Activated naive CD8-positive, alpha-beta T cell treated with anti-CD3 and anti-CD28 coated beads for 36 hours (primary cell): ENCODE results near the gene MCCC2. TPM values are rescaled to one million over a fixed set of nuclear protein-coding genes. Genes with fewer than 3 reads are reported as not detected.
"Not testable (repeated sequence)": the region's sequence is repeated elsewhere in the genome, so short reads cannot be mapped to it uniquely, and the experiment has no call there.

Source experiments
- DNase-seq: peaks from one replicate; pipeline ENCODE4 v3.0.0; 2021
- H3K27ac Mint-ChIP-seq: one replicate; pipeline ENCODE4 v1.8.0; 2022; ENCODE audit warnings: mild to moderate bottlenecking, moderate library complexity, mixed read lengths
- H3K27me3 Mint-ChIP-seq: one replicate; pipeline ENCODE4 v1.8.0; 2022; ENCODE audit warnings: mild to moderate bottlenecking, mixed read lengths
- H3K36me3 Mint-ChIP-seq: one replicate; pipeline ENCODE4 v1.8.0; 2021; ENCODE audit warnings: mild to moderate bottlenecking, mixed read lengths
- H3K4me1 Mint-ChIP-seq: one replicate; pipeline ENCODE4 v1.8.0; 2021; ENCODE audit warnings: mixed read lengths
- H3K4me3 Mint-ChIP-seq: one replicate; pipeline ENCODE4 v1.8.0; 2022; ENCODE audit warnings: mild to moderate bottlenecking, moderate library complexity, mixed read lengths
- H3K9me3 Mint-ChIP-seq: one replicate; pipeline ENCODE4 v1.8.0; 2022; ENCODE audit warnings: mixed read lengths
- total RNA-seq, 2 experiments: library from RNA; stranded (reverse); gene quantifications; one replicate each; pipeline ENCODE4 v1.2.3, GENCODE V29; 2021

MCCC2 gene
- total RNA-seq, 2 experiments from 2014 or later: 72.6 to 74.7 TPM

DNA sequence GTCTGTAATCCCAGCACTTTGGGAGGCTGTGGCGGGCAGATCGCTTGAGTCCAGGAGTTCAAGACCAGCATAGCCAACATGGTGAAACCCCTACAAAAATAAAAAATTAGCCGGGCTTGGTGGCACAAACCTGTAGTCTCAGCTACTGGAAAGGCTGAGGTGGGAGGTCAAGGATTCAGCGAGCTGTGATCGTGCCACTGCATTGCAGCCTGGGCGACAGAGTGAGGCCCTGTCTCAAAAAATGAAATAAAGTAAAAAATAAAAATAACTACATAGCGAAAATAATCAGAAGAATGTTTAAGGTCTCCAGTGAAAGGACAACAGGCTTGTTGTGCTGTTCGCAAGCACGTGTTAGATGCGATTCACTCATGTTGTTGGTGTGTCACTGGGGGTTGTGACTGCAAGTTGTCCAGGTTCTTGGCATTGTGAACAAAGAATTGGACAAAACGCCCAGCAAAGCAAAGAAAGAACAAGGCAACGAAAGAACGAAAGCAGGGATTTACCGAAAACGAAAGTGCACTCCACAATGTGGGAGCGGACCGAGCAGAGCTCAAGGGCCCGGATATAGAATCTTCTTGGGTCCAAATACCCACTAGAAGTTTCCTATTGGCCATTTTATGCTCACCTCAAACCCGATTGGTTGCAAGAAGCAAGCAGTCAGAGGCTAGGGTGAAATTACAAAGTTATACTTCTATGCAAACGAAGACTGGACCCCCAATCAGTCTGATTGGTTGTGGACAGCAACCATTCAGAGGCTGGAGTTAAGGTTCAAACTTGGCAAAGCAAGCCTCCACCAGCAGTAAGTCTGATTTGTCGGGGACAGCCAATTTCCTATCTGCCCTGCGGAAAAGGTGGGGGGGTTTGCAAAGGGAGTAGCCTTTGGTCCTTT is 844 bp upstream of the MCCC2 start:
- H3K27ac Mint-ChIP-seq: peak overlapping the region; percentile 99
- peak overlapping the region; percentile 97 for H3K4me3 Mint-ChIP-seq
- peaks cover 33% of the 10 kb centered on the region for H3K4me1 Mint-ChIP-seq
- H3K9me3 Mint-ChIP-seq: peaks cover 3% of the 10 kb centered on the region
- peak; percentile 25 for DNase-seq
- H3K27me3 Mint-ChIP-seq: no peaks in the 10 kb centered on the region
- H3K36me3 Mint-ChIP-seq: peaks cover 29% of the 10 kb centered on the region

- H3K4me3 Mint-ChIP-seq: peak overlapping the region; percentile 97
- H3K27me3 Mint-ChIP-seq: no peaks in the 10 kb centered on the region
- peaks cover 32% of the 10 kb centered on the region for H3K36me3 Mint-ChIP-seq
- DNase-seq: no peak
- H3K9me3 Mint-ChIP-seq: peaks cover 3% of the 10 kb centered on the region
- peak overlapping the region; percentile 99 for H3K27ac Mint-ChIP-seq
- peaks cover 33% of the 10 kb centered on the region for H3K4me1 Mint-ChIP-seq
Observed at GRCh38 chr5:71587766-71588532, 809 bp downstream of the MCCC2 start.

- H3K9me3 Mint-ChIP-seq: peaks cover 3% of the 10 kb centered on the region
- no peaks in the 10 kb centered on the region for H3K27me3 Mint-ChIP-seq
- peak overlapping the region; percentile 97 for H3K4me3 Mint-ChIP-seq
- no peak for DNase-seq
- H3K27ac Mint-ChIP-seq: peak overlapping the region; percentile 51
- peaks cover 33% of the 10 kb centered on the region for H3K4me1 Mint-ChIP-seq
- H3K36me3 Mint-ChIP-seq: peaks cover 32% of the 10 kb centered on the region
Observed at GRCh38 chr5:71588533-71588885, 1.4 kb downstream of the MCCC2 start.

- Mint-ChIP-seq H3K27me3 (no peaks in the 10 kb centered on the region), H3K4me1 (peaks cover 33% of the 10 kb centered on the region), H3K36me3 (peaks cover 30% of the 10 kb centered on the region), H3K9me3 (peaks cover 3% of the 10 kb centered on the region), H3K4me3 (peak overlapping the region; percentile 47), H3K27ac (peak overlapping the region; percentile 53)
- DNase-seq: no peak
Observed at GRCh38 chr5:71589903-71590302, 2.8 kb downstream of the MCCC2 start.

DNA sequence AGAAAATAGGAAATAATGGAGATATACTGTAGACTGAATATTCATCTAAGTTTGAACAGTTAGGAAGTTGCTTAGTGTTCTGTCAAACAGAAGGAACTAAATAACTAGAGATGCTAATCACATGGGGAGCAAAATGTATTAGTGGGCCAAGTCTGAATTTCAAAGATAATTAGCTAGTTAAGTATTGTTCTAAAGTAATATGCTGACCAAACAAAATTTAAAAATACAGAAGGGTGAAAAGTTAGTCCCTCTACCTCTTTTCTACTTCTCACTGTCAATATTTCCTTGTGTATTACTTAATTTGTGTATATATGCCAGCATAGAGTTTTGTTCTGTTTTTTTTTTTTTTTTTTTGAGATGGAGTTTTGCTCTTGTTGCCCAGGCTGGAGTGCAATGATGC is 4.0 kb downstream of the MCCC2 start:
- Mint-ChIP-seq H3K4me1 (peaks cover 33% of the 10 kb centered on the region), H3K36me3 (peaks cover 33% of the 10 kb centered on the region), H3K27ac (no peak overlapping the region), H3K4me3 (no peak overlapping the region), H3K9me3 (peaks cover 3% of the 10 kb centered on the region), H3K27me3 (no peaks in the 10 kb centered on the region)
- DNase-seq: no peak

DNA sequence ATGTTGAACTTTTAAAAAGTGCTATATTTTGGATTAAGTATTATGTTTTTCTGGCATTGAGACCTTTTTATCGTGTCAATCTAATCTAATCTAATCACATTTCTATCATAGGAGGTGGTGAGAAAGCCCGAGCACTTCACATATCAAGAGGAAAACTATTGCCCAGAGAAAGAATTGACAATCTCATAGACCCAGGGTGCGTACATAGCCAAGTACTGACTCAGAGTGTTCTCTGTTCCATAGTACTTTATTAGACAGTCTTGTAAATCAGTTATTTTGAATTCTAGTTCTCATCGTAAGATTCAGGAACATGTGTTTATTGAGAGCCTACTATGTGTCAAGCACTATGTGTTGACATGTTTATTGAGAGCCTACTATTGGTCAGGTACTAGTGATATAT is 9.0 kb downstream of the MCCC2 start:
- Mint-ChIP-seq H3K9me3 (no peaks in the 10 kb centered on the region), H3K4me1 (peaks cover 16% of the 10 kb centered on the region), H3K27ac (no peak overlapping the region), H3K27me3 (no peaks in the 10 kb centered on the region), H3K4me3 (no peak overlapping the region), H3K36me3 (peaks cover 34% of the 10 kb centered on the region)
- DNase-seq: no peak

GRCh38 chr5:71597001-71597400 is 9.9 kb downstream of the MCCC2 start:
- Mint-ChIP-seq H3K4me1 (peaks cover 22% of the 10 kb centered on the region), H3K4me3 (no peak overlapping the region), H3K27me3 (no peaks in the 10 kb centered on the region), H3K27ac (no peak overlapping the region), H3K9me3 (no peaks in the 10 kb centered on the region), H3K36me3 (peaks cover 35% of the 10 kb centered on the region)
- no peak for DNase-seq

- peak overlapping the region; percentile 95 for H3K27ac Mint-ChIP-seq
- no peaks in the 10 kb centered on the region for H3K27me3 Mint-ChIP-seq
- H3K4me1 Mint-ChIP-seq: peaks cover 35% of the 10 kb centered on the region
- no peaks in the 10 kb centered on the region for H3K9me3 Mint-ChIP-seq
- peaks cover 50% of the 10 kb centered on the region for H3K36me3 Mint-ChIP-seq
- DNase-seq: no peak
- peak overlapping the region; percentile 22 for H3K4me3 Mint-ChIP-seq
Observed at GRCh38 chr5:71600783-71601182, 13.6 kb downstream of the MCCC2 start.

DNA sequence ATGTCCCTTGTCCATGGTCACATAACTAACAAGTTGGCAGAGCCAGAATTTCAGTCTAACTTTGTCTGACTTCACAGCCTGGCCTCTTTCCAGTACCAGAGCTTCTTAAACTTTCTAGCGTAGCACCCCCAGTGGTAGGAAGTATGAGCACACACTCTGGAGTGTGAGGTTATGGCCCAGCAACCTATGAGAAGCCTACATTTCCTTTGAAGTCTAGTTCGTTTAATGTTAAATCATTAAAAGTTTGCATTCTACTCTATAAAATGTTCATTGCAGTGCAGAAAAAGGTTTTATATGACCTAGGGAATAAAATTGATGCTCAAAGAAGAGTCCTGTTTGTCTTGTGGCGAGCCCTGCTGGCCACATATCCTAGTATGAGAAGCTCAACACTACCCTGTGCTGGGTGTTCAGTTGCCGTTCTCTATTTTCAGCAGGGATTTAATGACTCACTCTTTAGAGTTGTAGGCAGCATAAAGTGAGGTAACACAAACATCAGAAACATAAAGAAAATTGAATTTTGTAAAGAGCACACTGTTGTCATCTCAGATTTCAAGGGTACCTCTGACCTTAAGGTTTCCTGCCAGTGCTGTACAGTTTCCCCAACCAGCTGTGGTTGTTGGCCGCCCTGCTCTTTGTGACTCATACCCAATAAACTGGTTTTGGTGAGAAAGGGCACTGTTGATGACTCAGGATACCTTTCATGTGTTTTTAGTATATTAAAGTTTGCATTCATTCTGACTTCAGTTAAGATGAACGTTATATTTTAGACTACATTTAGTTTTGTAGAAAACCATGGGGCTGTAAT is 14.3 kb downstream of the MCCC2 start:
- H3K27ac Mint-ChIP-seq: peak overlapping the region; percentile 95
- H3K4me3 Mint-ChIP-seq: peak overlapping the region; percentile 50
- H3K4me1 Mint-ChIP-seq: peaks cover 35% of the 10 kb centered on the region
- H3K9me3 Mint-ChIP-seq: no peaks in the 10 kb centered on the region
- peak; percentile 81 for DNase-seq
- peaks cover 50% of the 10 kb centered on the region for H3K36me3 Mint-ChIP-seq
- H3K27me3 Mint-ChIP-seq: no peaks in the 10 kb centered on the region

DNA sequence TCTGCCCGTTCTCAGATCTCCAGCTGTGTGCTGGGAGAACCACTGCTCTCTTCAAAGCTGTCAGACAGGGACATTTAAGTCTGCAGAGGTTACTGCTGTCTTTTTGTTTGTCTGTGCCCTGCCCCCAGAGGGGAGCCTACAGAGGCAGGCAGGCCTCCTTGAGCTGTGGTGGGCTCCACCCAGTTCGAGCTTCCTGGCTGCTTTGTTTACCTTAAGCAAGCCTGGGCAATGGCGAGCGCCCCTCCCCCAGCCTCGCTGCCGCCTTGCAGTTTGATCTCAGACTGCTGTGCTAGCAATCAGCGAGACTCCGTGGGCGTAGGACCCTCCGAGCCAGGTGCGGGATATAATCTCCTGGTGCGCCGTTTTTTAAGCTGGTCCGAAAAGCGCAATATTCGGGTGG is 22.8 kb downstream of the MCCC2 start:
- H3K27ac Mint-ChIP-seq, H3K9me3 Mint-ChIP-seq, DNase-seq, H3K4me1 Mint-ChIP-seq, H3K27me3 Mint-ChIP-seq, H3K4me3 Mint-ChIP-seq: not testable (repeated sequence)
- peaks cover 29% of the 10 kb centered on the region for H3K36me3 Mint-ChIP-seq

- no peak for DNase-seq
- H3K4me1 Mint-ChIP-seq: peaks cover 18% of the 10 kb centered on the region
- H3K36me3 Mint-ChIP-seq: peaks cover 42% of the 10 kb centered on the region
- no peaks in the 10 kb centered on the region for H3K27me3 Mint-ChIP-seq
- no peaks in the 10 kb centered on the region for H3K9me3 Mint-ChIP-seq
- H3K27ac Mint-ChIP-seq: no peak overlapping the region
- no peak overlapping the region for H3K4me3 Mint-ChIP-seq
Observed at GRCh38 chr5:71615809-71616208, 28.7 kb downstream of the MCCC2 start.

GRCh38 chr5:71620630-71621029 is 33.5 kb downstream of the MCCC2 start:
- DNase-seq: no peak
- H3K27ac Mint-ChIP-seq: no peak overlapping the region
- H3K4me1 Mint-ChIP-seq: peaks cover 27% of the 10 kb centered on the region
- peaks cover 54% of the 10 kb centered on the region for H3K36me3 Mint-ChIP-seq
- no peaks in the 10 kb centered on the region for H3K27me3 Mint-ChIP-seq
- H3K4me3 Mint-ChIP-seq: no peak overlapping the region
- no peaks in the 10 kb centered on the region for H3K9me3 Mint-ChIP-seq

DNA sequence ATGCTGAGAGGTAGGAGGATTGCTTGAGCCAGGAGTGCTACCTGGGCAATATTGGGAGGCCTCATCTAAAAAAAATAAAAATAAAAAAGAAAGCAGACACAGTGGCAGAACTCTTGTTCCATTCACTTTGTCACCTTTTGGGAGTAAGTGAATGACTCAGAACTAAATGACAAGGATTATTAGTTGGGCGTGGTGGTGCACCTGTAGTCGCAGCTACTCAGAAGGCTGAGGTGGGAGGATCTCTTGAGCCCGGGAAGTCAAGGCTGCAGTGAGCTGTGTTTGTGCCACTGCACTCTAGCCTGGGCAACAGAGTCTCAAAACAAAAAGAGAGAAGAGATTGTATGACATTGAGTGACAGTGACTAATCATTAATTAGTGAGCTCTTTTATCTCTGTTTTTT is 34.1 kb downstream of the MCCC2 start:
- Mint-ChIP-seq H3K4me3 (no peak overlapping the region), H3K27me3 (no peaks in the 10 kb centered on the region), H3K4me1 (peaks cover 27% of the 10 kb centered on the region), H3K36me3 (peaks cover 56% of the 10 kb centered on the region), H3K9me3 (no peaks in the 10 kb centered on the region), H3K27ac (no peak overlapping the region)
- no peak for DNase-seq

GRCh38 chr5:71621741-71622140 is 34.6 kb downstream of the MCCC2 start:
- Mint-ChIP-seq H3K4me3 (no peak overlapping the region), H3K4me1 (peaks cover 25% of the 10 kb centered on the region), H3K27ac (no peak overlapping the region), H3K27me3 (no peaks in the 10 kb centered on the region), H3K9me3 (no peaks in the 10 kb centered on the region), H3K36me3 (peaks cover 57% of the 10 kb centered on the region)
- DNase-seq: no peak
